ENCODE results near the gene TRNT1. TPM values are rescaled to one million over a fixed set of nuclear protein-coding genes. Genes with fewer than 3 reads are reported as not detected.

TRNT1 gene
- total and polyA plus RNA-seq, 4 donors: 27.0 to 45.2 (median 30.5) TPM

- Histone ChIP-seq H3K36me3 (ENCODE audit: control insufficient read depth, insufficient read depth, low read length) (no peaks in the 10 kb centered on the region), H3K27ac (ENCODE audit: low read depth, low read length) (no peak overlapping the region), H3K27me3 (ENCODE audit: control insufficient read depth, insufficient read depth, low read length) (no peaks in the 10 kb centered on the region), H3K4me1 (ENCODE audit: control insufficient read depth, insufficient read depth, low read length) (no peaks in the 10 kb centered on the region), H3K9me3 (ENCODE audit: control insufficient read depth, insufficient read depth, low read length) (no peaks in the 10 kb centered on the region), H3K4me3 (ENCODE audit: low read depth, low read length) (no peak overlapping the region)
- WGBS (ENCODE audit: insufficient coverage): 80% methylated on average over 3 of the region's 7 CpGs
- DNase-seq (ENCODE audit: low read depth in 4 of 6, low spot score in 6 of 6): peak in 1 of 6 donors; percentile 84
Measured at GRCh38 chr3:3087716-3088465, 38.8 kb upstream of the TRNT1 start.

- H3K4me1 ChIP-seq (ENCODE audit: control insufficient read depth, insufficient read depth, low read length): no peaks in the 10 kb centered on the region
- no peak overlapping the region for H3K4me3 ChIP-seq (ENCODE audit: low read depth, low read length)
- H3K27ac ChIP-seq (ENCODE audit: low read depth, low read length): no peak overlapping the region
- no peaks in the 10 kb centered on the region for H3K9me3 ChIP-seq (ENCODE audit: control insufficient read depth, insufficient read depth, low read length)
- H3K27me3 ChIP-seq (ENCODE audit: control insufficient read depth, insufficient read depth, low read length): no peaks in the 10 kb centered on the region
- H3K36me3 ChIP-seq (ENCODE audit: control insufficient read depth, insufficient read depth, low read length): no peaks in the 10 kb centered on the region
- DNase-seq (ENCODE audit: low read depth in 4 of 6, low spot score in 6 of 6): no peak
- WGBS (ENCODE audit: insufficient coverage): 93% methylated on average over 3 of the region's 4 CpGs
Measured at GRCh38 chr3:3089017-3089416, 37.7 kb upstream of the TRNT1 start.

GRCh38 chr3:3097958-3098357 lies 28.8 kb upstream of the TRNT1 start:
- 100% methylated on average over 1 of the region's 4 CpGs for WGBS (ENCODE audit: insufficient coverage)
- Histone ChIP-seq H3K36me3 (ENCODE audit: control insufficient read depth, insufficient read depth, low read length) (no peaks in the 10 kb centered on the region), H3K27ac (ENCODE audit: low read depth, low read length) (no peak overlapping the region), H3K4me1 (ENCODE audit: control insufficient read depth, insufficient read depth, low read length) (no peaks in the 10 kb centered on the region), H3K9me3 (ENCODE audit: control insufficient read depth, insufficient read depth, low read length) (no peaks in the 10 kb centered on the region), H3K4me3 (ENCODE audit: low read depth, low read length) (no peak overlapping the region), H3K27me3 (ENCODE audit: control insufficient read depth, insufficient read depth, low read length) (no peaks in the 10 kb centered on the region)
- DNase-seq (ENCODE audit: low read depth in 4 of 6, low spot score in 6 of 6): no peak

- 100% methylated on average over 2 of the region's 6 CpGs for WGBS (ENCODE audit: insufficient coverage)
- DNase-seq (ENCODE audit: low read depth in 4 of 6, low spot score in 6 of 6): no peak
- Histone ChIP-seq H3K4me1 (ENCODE audit: control insufficient read depth, insufficient read depth, low read length) (no peaks in the 10 kb centered on the region), H3K27ac (ENCODE audit: low read depth, low read length) (no peak overlapping the region), H3K9me3 (ENCODE audit: control insufficient read depth, insufficient read depth, low read length) (no peaks in the 10 kb centered on the region), H3K4me3 (ENCODE audit: low read depth, low read length) (no peak overlapping the region), H3K36me3 (ENCODE audit: control insufficient read depth, insufficient read depth, low read length) (no peaks in the 10 kb centered on the region), H3K27me3 (ENCODE audit: control insufficient read depth, insufficient read depth, low read length) (no peaks in the 10 kb centered on the region)
Measured at GRCh38 chr3:3101660-3102458, 24.9 kb upstream of the TRNT1 start.

GRCh38 chr3:3102751-3103150 lies 24.0 kb upstream of the TRNT1 start:
- Histone ChIP-seq H3K4me3 (ENCODE audit: low read depth, low read length) (no peak overlapping the region), H3K9me3 (ENCODE audit: control insufficient read depth, insufficient read depth, low read length) (no peaks in the 10 kb centered on the region), H3K27me3 (ENCODE audit: control insufficient read depth, insufficient read depth, low read length) (no peaks in the 10 kb centered on the region), H3K27ac (ENCODE audit: low read depth, low read length) (no peak overlapping the region), H3K36me3 (ENCODE audit: control insufficient read depth, insufficient read depth, low read length) (no peaks in the 10 kb centered on the region), H3K4me1 (ENCODE audit: control insufficient read depth, insufficient read depth, low read length) (no peaks in the 10 kb centered on the region)
- no peak for DNase-seq (ENCODE audit: low read depth in 4 of 6, low spot score in 6 of 6)
- 89% methylated on average over 6 of the region's 6 CpGs for WGBS (ENCODE audit: insufficient coverage)

- no peak for DNase-seq (ENCODE audit: low read depth in 4 of 6, low spot score in 6 of 6)
- WGBS (ENCODE audit: insufficient coverage): no CpG with 5 or more reads among the region's 3 CpGs
- no peaks in the 10 kb centered on the region for H3K9me3 ChIP-seq (ENCODE audit: control insufficient read depth, insufficient read depth, low read length)
Measured at GRCh38 chr3:3105246-3105645, 21.5 kb upstream of the TRNT1 start.

GRCh38 chr3:3105815-3106214 lies 20.9 kb upstream of the TRNT1 start:
- no peak overlapping the region for H3K4me3 ChIP-seq (ENCODE audit: low read depth, low read length)
- H3K4me1 ChIP-seq (ENCODE audit: control insufficient read depth, insufficient read depth, low read length): no peaks in the 10 kb centered on the region
- H3K9me3 ChIP-seq (ENCODE audit: control insufficient read depth, insufficient read depth, low read length): no peaks in the 10 kb centered on the region
- H3K36me3 ChIP-seq (ENCODE audit: control insufficient read depth, insufficient read depth, low read length): no peaks in the 10 kb centered on the region
- no peak overlapping the region for H3K27ac ChIP-seq (ENCODE audit: low read depth, low read length)
- WGBS (ENCODE audit: insufficient coverage): 100% methylated on average over 1 of the region's 4 CpGs
- no peaks in the 10 kb centered on the region for H3K27me3 ChIP-seq (ENCODE audit: control insufficient read depth, insufficient read depth, low read length)
- no peak for DNase-seq (ENCODE audit: low read depth in 4 of 6, low spot score in 6 of 6)

More at GRCh38 chr3:3105246-3105645, 21.5 kb upstream of the TRNT1 start:
- Histone ChIP-seq H3K27ac (ENCODE audit: low read depth, low read length) (no peak overlapping the region), H3K4me1 (ENCODE audit: control insufficient read depth, insufficient read depth, low read length) (no peaks in the 10 kb centered on the region), H3K27me3 (ENCODE audit: control insufficient read depth, insufficient read depth, low read length) (no peaks in the 10 kb centered on the region), H3K4me3 (ENCODE audit: low read depth, low read length) (no peak overlapping the region), H3K36me3 (ENCODE audit: control insufficient read depth, insufficient read depth, low read length) (no peaks in the 10 kb centered on the region)

- Histone ChIP-seq H3K4me1 (ENCODE audit: control insufficient read depth, insufficient read depth, low read length) (no peaks in the 10 kb centered on the region), H3K9me3 (ENCODE audit: control insufficient read depth, insufficient read depth, low read length) (no peaks in the 10 kb centered on the region), H3K36me3 (ENCODE audit: control insufficient read depth, insufficient read depth, low read length) (no peaks in the 10 kb centered on the region), H3K4me3 (ENCODE audit: low read depth, low read length) (no peak overlapping the region), H3K27ac (ENCODE audit: low read depth, low read length) (no peak overlapping the region), H3K27me3 (ENCODE audit: control insufficient read depth, insufficient read depth, low read length) (no peaks in the 10 kb centered on the region)
- DNase-seq (ENCODE audit: low read depth in 4 of 6, low spot score in 6 of 6): no peak
- no CpG with 5 or more reads among the region's 3 CpGs for WGBS (ENCODE audit: insufficient coverage)
Measured at GRCh38 chr3:3107181-3107580, 19.6 kb upstream of the TRNT1 start.

GRCh38 chr3:3107858-3108257 lies 18.9 kb upstream of the TRNT1 start:
- Histone ChIP-seq H3K27me3 (ENCODE audit: control insufficient read depth, insufficient read depth, low read length) (no peaks in the 10 kb centered on the region), H3K27ac (ENCODE audit: low read depth, low read length) (no peak overlapping the region), H3K36me3 (ENCODE audit: control insufficient read depth, insufficient read depth, low read length) (no peaks in the 10 kb centered on the region), H3K9me3 (ENCODE audit: control insufficient read depth, insufficient read depth, low read length) (no peaks in the 10 kb centered on the region), H3K4me1 (ENCODE audit: control insufficient read depth, insufficient read depth, low read length) (no peaks in the 10 kb centered on the region), H3K4me3 (ENCODE audit: low read depth, low read length) (no peak overlapping the region)
- no CpG with 5 or more reads among the region's 3 CpGs for WGBS (ENCODE audit: insufficient coverage)
- no peak for DNase-seq (ENCODE audit: low read depth in 4 of 6, low spot score in 6 of 6)

Measured in spinal cord (tissue), 10 donors.